Measurements from ENCODE around the gene DPF1. TPM values are rescaled to one million over a fixed set of nuclear protein-coding genes. Genes with fewer than 3 reads are reported as not detected.

DPF1 gene
- total RNA-seq, 1 donor from 2014 or later, result 4.8 TPM

DNA sequence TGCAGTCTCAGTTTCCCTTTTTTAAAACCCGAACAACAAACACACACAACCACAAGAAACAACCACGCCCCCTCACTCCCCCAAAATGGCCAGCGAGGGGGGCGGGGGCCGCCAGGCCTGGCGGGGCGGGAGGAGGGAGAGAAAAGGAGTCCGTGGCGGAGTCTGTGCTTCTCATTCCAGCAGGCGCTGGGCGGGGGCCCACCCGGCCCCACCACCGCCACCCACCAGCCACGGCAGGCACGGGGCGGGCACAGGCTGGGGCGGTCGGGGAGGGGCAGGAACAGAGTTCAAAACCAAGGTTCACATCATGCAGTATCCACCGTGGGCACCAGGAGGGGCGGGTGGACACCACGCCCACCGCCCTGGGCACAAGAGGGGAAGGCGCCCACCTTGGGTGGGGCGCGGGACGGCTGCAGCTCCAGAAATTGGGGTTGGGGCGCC lies 12.9 kb downstream of the DPF1 start:
- no peak for DNase-seq (ENCODE audit: low spot score, unreplicated experiment)
- Mint-ChIP-seq H3K27me3 (peaks cover 27% of the 10 kb centered on the region), H3K4me1 (ENCODE audit: low read depth) (peaks cover 12% of the 10 kb centered on the region), H3K36me3 (ENCODE audit: insufficient read depth) (peaks cover 17% of the 10 kb centered on the region), H3K4me3 (ENCODE audit: low read depth) (no peak overlapping the region), H3K9me3 (ENCODE audit: low read depth) (no peaks in the 10 kb centered on the region), H3K27ac (no peak overlapping the region)
- TF ChIP-seq, protein P1, sequence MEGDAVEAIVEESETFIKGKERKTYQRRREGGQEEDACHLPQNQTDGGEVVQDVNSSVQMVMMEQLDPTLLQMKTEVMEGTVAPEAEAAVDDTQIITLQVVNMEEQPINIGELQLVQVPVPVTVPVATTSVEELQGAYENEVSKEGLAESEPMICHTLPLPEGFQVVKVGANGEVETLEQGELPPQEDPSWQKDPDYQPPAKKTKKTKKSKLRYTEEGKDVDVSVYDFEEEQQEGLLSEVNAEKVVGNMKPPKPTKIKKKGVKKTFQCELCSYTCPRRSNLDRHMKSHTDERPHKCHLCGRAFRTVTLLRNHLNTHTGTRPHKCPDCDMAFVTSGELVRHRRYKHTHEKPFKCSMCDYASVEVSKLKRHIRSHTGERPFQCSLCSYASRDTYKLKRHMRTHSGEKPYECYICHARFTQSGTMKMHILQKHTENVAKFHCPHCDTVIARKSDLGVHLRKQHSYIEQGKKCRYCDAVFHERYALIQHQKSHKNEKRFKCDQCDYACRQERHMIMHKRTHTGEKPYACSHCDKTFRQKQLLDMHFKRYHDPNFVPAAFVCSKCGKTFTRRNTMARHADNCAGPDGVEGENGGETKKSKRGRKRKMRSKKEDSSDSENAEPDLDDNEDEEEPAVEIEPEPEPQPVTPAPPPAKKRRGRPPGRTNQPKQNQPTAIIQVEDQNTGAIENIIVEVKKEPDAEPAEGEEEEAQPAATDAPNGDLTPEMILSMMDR (IDR thresholded peaks at IDR 0.05; ENCODE audit: unreplicated experiment), result peak; percentile 30

DNA sequence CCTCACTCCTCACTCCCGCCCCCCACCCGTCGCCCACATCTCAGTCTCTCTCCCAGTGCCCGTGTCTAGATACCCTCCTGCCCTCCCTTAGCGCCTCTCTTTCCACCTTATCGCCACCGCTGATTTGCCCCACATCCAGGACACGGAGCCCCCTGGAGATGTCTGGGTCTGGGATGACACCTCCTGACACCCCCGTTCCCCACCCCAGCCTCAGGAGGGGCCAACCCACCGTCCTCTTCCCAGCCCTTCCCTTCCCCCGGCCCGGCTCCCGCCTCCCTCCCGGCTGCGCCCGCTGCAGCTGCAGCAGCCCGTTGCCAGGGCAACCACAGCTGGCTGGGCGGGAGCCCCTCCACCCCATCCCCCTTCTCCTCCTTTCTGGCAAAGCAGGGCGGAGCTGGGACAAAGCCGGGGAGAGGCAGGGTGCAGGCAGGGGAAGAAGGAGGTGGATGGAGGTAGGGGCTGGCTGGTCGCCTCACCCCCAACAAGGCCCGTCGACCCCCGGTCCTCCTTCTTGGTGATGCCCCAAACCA lies 13.5 kb downstream of the DPF1 start:
- H3K36me3 Mint-ChIP-seq (ENCODE audit: insufficient read depth), result peaks cover 17% of the 10 kb centered on the region
- H3K27ac Mint-ChIP-seq, result peak overlapping the region; percentile 77
- peak; percentile 42 for DNase-seq (ENCODE audit: low spot score, unreplicated experiment)
- H3K4me3 Mint-ChIP-seq (ENCODE audit: low read depth), result peak overlapping the region; percentile 22
- peaks cover 27% of the 10 kb centered on the region for H3K27me3 Mint-ChIP-seq
- peaks cover 12% of the 10 kb centered on the region for H3K4me1 Mint-ChIP-seq (ENCODE audit: low read depth)
- no peaks in the 10 kb centered on the region for H3K9me3 Mint-ChIP-seq (ENCODE audit: low read depth)
- TF ChIP-seq, protein P1 (IDR thresholded peaks at IDR 0.05; ENCODE audit: unreplicated experiment), result no peak

DNA sequence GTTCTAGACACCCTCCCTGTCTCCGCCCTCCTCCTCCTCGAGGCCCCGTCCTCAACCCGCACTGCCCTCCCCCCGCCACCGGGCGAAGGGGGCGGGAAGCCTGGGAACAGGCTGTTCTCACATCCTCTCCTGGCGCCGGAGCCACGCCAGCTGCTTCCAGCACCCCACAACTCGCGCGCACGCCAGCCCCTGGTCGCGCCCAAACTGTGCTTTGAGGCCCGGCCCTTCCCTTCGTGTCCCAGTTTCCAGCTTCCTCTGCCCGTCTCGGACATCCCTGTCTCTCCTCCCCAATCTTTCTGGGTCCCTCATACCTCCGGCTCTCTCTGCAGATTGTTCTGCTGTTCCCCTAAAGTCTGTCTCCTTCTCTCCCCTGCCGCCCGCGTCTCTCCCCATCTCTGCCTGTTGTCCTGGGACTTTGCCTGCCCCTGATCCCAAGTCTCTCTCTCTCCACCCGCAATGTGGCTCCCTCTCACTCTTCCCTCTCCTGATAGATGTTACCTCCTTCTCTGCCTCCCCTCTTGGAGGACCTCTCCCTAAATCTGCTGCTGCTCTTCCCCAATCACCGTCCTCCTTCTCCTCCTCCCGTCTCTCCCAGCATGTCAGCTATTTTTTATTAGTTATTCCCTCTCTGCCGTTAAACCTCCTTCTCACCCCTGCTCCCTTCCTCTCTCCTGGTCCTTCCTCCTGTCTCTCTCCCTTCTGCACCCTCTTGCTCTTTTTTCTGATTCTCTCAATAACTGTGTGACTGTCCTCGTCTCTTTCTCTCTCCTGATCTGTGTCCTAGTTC lies 14.2 kb downstream of the DPF1 start:
- TF ChIP-seq, protein P1 (IDR thresholded peaks at IDR 0.05; ENCODE audit: unreplicated experiment), result no peak
- Mint-ChIP-seq H3K27me3 (peaks cover 27% of the 10 kb centered on the region), H3K36me3 (ENCODE audit: insufficient read depth) (peaks cover 17% of the 10 kb centered on the region), H3K27ac (peak overlapping the region; percentile 77), H3K4me1 (ENCODE audit: low read depth) (peaks cover 12% of the 10 kb centered on the region), H3K9me3 (ENCODE audit: low read depth) (no peaks in the 10 kb centered on the region), H3K4me3 (ENCODE audit: low read depth) (peak overlapping the region; percentile 22)
- DNase-seq (ENCODE audit: low spot score, unreplicated experiment), result no peak

DNA sequence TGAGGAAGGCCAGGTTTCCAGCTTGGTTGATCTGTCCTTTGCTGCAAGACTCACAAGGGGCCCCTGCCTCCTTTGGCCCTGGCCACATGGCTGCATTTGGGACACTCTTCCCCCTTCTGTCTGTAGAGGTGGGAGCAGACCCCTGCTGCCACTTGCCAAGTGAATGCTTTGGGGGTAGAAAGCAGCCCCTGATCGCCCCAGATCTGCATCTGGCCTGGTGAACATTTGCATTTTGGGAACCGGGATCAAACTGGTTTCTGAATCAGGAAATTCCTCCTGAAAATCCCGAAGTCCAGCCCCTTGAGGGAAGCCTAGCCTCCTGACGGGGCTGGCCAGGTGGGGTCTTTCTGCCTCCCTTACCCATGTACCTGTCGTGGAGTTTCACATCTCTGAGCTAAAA lies 14.9 kb downstream of the DPF1 start:
- H3K27ac Mint-ChIP-seq, result no peak overlapping the region
- peaks cover 27% of the 10 kb centered on the region for H3K27me3 Mint-ChIP-seq
- TF ChIP-seq, protein P1 (IDR thresholded peaks at IDR 0.05; ENCODE audit: unreplicated experiment), result no peak
- no peaks in the 10 kb centered on the region for H3K9me3 Mint-ChIP-seq (ENCODE audit: low read depth)
- no peak overlapping the region for H3K4me3 Mint-ChIP-seq (ENCODE audit: low read depth)
- DNase-seq (ENCODE audit: low spot score, unreplicated experiment), result no peak
- peaks cover 19% of the 10 kb centered on the region for H3K36me3 Mint-ChIP-seq (ENCODE audit: insufficient read depth)
- H3K4me1 Mint-ChIP-seq (ENCODE audit: low read depth), result peaks cover 13% of the 10 kb centered on the region

DNA sequence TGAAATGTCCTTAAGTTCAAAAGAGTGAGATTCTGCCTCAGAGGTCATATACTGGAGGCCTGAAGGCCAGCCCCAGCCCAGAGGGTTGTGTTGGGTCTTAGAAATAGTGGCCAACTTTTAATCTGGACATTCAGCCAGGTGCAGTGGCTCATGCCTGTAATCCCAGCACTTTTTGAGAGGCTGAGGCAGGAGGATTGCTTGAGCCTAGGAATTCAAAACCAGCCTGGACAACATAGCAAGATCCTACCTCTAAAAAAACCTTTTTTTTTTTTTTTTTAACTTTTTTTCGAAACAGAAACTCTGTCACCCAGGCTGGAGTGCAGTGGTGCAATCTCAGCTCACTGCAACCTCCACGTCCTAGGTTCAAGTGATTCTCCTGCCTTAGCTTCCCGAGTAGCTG lies 15.5 kb downstream of the DPF1 start:
- H3K27ac Mint-ChIP-seq, result no peak overlapping the region
- no peaks in the 10 kb centered on the region for H3K9me3 Mint-ChIP-seq (ENCODE audit: low read depth)
- H3K4me3 Mint-ChIP-seq (ENCODE audit: low read depth), result no peak overlapping the region

More for the DNA sequence above, 15.5 kb downstream of the DPF1 start:
- Mint-ChIP-seq H3K4me1 (ENCODE audit: low read depth) (peaks cover 14% of the 10 kb centered on the region), H3K36me3 (ENCODE audit: insufficient read depth) (peaks cover 21% of the 10 kb centered on the region), H3K27me3 (peaks cover 27% of the 10 kb centered on the region)
- TF ChIP-seq, protein P1 (IDR thresholded peaks at IDR 0.05; ENCODE audit: unreplicated experiment), result no peak
- no peak for DNase-seq (ENCODE audit: low spot score, unreplicated experiment)

All from progenitor cell of endocrine pancreas (in vitro differentiated cells).